GM18861 (cell line): ENCODE results near the gene FAM120B.
A peak's percentile ranks its signal among the peaks of the same experiment; 100 is the strongest.

ENCODE experiments used
- ATAC-seq: cut with Tn5 transposase; IDR thresholded peaks from one replicate; pipeline ENCODE4 v1.9.1; 2021; ENCODE audit not compliant: unreplicated experiment

FAM120B gene

DNA sequence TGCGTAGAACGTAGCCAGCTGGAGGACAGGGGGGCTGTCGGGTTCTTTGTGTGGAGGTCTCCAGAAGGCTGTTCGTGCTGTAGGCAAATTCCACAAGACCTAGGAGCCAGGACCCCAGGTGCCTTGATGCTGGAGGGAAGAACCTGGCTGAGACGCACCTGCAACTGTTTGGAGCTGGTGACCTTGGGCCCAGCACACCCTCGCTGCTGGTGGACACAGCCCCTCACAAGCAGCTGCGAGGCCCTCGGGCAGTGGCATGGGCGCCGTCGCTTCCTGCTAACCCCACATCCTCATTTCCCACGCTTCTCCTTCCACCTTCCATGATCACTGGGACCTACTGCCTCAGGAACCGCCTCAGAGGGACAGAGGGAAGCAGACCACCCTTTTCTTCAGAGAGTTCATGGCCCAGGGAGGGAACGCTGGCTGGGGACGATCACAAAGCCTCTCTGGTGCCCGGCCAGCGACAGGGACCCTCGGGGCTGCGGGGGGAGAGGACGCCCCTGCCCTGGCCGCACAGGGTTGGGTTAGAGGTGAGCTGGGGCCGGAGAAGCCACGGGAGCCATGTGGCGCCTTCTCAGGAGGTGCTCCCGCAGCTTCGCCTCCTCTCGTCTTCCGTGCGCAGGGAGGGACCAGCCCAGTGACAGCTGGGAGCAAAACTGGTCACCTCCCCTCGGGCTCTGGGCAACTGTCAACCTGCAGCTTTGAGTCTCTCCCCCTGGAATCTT is 34.1 kb upstream of the FAM120B start:
- no peak for ATAC-seq

DNA sequence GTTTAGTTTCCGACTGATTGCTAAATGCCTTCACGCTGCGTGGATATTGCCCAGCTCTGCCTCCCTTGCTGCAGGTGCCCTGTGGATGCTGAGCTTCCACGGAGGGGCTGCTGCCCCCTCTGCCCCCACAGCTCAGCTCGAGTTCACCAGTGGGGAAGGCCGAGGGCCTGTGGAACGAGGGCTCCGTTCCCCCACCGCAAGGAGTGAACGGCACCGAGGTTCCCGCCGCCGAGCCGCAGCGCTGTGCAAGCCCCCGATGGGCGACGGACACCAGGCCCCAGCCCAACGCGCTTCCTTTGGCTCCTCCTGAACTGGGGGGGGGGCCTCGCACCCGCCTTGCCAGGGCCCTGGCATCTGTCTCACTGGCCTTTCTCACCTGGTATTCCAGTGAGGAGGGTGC is 33.4 kb upstream of the FAM120B start:
- no peak for ATAC-seq

GRCh38 chr6:170273681-170274080 is 32.9 kb upstream of the FAM120B start:
- ATAC-seq, result no peak

- no peak for ATAC-seq
These were observed 31.6 kb upstream of the FAM120B start for GRCh38 chr6:170274713-170275560.

DNA sequence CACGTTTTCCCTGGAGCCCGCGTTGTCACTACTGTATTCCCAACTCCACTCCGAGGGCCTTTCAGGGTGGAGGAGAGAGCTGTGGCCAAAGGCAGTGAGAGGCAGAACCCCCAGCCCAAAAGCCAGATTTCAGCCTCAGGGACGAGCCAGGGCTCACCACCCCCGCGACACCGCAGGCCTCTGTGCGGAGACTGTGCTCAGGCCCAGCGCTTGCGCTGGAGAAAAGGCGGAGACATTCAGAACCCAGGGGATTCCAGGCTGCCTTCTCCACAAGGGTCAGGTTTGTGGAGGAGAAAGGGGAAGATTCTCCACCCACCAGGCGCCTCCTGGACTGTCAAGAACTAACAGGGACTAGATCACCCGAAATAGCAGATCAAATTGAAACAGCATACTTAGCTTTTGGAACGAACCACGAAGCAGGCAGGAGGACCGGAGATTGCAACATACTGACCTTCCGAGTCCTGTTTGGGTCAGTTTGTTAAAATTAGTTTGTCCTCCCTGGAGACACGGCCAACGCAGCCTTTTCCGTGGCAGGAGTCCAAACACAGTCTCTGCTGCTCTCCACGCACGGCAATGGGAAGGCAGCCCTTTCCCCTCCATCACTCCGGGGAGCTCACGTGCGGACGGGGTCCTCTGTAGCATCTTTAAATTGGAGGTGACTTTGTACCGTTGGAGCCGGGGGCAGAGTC is 30.0 kb upstream of the FAM120B start:
- no peak for ATAC-seq

DNA sequence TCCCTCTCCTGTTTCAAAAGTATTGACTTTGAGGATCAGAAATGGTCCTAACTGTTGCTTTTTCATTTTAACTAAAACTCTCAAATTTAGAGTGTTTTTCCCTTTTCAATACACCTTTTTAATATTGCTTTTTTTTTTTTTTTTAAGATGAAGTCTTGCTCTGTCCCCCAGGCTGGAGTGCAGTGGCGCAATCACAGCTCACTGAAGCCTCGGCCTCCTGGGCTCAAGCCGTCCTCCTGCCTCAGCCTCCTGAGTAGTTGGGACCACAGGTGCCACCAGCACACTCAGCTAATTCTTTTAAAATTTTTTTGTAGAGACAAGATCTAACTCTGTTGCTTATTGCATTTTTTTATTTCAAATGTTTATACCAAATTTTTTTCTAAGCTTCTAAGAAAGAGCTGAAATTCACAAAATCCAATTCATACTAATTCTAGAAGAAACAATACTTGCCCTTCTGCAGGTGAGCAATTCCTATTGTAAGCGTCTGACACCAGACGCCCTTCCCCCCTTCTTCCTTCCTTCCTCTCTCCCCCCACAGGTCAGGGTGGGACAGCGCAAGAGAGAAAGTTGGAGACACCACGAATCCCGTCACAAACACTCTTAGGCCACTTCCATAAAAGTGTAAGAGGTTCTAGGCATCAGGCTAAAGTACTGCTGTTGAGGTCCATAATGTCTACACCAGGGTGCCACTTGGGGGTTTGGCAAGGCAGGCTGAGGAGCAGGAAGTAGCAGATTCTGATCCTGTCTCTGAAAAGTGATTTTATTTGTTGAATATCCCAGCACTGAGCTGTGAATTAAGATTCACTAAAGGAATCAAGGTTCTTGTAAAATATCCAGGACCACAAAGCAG is 28.4 kb upstream of the FAM120B start:
- no peak for ATAC-seq

GRCh38 chr6:170278743-170279094 is 27.8 kb upstream of the FAM120B start:
- no peak for ATAC-seq

DNA sequence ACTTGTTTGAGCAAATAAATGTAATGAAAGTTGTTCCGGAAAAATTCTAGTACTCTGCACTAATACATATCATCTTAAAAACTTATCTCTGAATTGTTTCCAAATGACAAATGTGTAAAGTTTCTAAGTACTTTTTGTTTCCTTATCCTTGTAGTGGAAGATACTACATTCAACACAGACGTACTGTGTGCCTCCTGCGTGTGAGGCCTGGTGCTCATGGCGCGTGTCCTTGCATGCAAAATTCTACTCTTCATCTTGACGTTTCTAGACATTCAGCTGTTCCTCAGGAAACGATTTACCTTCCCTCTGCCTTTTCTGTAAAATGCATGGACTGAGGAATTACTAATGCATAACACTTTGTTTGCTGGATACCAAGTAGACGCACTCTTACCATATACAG is 27.1 kb upstream of the FAM120B start:
- ATAC-seq, result peak; percentile 16

- ATAC-seq, result peak; percentile 46
These were observed 26.4 kb upstream of the FAM120B start for GRCh38 chr6:170279977-170280688.

DNA sequence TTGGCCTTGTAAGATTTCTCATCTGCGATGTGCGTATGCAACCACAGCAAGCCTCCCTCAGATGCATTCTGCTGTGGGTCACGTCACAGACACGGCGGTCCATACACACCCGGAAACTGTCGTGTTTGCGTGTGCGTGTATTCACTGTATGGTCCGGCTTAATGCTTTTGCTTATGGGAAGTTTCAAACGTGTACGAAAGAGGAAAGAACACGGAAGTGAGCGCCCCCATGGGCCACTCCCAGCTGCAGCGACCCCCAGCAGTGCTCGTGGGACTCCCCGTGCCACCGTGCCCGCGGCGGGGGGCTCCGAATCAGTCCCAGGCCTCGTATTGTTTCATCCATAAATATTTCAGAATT is 25.9 kb upstream of the FAM120B start:
- ATAC-seq, result no peak

GRCh38 chr6:170281331-170282292 is 24.9 kb upstream of the FAM120B start:
- ATAC-seq, result no peak

DNA sequence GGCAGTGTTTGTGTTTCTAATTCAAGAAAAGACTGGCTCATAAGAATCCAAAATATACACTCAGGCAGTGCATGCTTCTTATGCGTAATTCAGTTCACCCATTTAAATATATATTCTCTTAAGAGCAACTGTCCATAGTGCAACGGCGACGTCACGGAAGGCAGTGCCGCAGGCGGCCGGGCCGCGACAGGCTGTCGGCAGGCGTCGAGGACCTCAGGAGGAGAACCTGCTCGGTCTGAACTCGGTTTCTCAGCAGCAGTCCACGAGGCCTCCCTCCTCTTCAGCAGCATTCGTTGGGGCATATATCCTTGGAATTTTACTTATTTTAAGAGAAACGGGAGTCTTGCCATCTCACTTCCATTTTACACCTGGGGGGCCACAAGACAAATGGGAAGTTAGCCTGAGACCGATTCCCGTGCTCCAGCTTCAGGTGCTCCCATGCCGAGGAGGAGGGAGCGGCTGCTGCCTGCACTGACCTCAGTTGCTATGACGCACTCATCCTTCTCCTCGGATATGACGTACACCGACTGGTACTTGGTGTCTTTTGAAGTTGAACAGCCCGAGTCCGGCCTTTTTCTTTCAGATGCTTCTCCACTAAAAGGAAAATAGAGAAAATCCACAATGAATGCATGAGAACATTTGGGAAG is 23.9 kb upstream of the FAM120B start:
- ATAC-seq, result no peak

DNA sequence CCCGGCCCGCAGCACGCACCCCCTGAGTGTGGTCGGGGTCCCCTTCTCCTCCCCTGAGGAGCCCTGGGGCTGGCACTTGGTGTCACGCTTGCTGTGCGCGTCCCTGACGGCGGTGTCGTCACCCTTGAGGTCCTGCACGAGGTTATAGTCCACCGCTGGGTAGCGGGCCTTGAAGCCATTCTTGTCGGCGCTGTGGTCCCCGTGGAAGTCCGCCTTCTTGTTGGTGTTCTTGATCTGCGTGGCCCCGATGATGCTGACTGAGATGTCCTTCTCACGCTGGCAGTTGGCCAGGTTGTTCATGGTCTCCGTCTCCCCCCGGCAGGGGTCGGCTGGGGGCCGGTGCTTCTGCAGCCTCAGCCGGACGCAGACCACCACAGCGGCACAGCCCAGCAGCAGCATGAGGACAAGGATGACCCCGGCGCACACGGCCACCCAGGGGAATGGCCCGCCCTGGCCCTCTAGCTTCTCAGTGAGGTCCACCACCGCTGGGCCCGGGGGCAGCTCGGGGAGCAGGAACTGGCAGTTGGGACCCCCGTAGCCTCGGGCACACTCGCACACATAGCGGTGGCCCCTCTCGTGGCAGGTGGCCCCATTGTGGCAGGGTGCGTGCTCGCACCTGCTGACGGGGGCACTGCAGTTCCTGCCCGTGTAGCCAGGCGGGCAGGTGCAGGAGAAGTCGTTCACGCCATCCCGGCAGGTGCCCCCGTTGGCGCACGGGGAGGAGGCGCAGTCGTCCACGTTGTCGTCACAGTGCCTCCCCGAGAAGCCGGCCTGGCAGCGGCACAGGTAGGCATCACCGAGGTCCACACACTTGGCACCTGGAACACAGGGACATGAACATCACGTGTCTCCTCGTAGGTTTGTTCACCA is 23.1 kb upstream of the FAM120B start:
- ATAC-seq, result no peak

DNA sequence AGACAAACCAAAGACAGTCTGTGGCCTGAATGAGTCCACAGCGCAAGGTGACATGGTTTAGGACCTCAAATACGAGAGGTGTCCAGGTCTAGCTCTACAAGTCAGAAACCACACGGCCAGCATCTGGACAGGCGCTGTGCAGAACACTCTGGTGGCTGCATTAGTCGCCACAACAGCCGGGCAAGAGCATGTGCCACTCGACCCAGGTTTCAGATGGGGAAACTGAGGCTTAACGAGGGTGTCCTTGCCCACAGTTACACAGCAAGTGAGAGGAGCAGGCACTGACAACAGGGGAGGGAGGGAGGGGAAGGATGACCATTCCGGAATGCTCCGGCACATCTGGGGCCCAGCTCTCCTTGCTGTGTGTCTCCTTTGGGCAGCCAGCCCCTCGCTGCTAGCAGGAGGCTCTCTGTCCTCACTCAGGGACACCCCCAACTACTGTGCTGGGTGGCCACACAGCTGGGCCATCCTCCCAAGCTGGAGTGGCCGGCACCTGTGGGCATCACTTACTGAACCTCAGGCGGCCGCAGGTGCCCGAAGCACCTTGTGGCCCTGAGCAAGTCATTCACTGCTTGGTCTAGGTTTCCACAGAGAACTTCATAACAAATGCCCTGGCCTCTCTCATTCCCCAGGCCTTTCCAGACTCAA is 22.3 kb upstream of the FAM120B start:
- no peak for ATAC-seq

DNA sequence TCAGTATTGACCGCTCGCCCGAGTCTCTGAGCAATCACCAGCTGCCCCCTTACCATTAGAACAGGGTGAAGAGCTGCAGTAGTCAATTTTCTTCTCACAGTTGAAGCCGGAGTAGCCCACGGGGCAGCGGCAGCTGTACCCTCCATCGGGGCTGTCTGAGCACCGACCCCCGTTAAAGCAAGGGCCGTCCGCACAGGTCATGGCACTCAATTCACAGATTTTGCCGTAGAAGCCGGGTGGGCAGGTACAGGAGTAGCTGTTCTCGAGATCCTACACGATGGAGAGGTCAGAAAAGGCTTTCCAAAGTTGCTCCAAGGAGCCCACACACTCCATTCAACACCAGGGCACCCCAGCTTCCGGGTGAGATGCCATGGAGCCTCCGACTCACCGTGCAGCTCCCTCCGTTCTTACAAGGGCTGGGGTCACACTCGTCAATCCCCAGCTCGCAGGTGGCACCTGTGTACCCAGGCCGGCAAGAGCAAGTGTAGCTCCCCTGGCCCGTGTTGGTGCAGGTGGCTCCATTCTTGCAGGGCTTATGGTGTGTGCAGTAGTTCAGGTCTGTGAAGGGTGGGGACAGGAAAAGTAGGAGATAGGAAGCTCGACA is 21.6 kb upstream of the FAM120B start:
- no peak for ATAC-seq

DNA sequence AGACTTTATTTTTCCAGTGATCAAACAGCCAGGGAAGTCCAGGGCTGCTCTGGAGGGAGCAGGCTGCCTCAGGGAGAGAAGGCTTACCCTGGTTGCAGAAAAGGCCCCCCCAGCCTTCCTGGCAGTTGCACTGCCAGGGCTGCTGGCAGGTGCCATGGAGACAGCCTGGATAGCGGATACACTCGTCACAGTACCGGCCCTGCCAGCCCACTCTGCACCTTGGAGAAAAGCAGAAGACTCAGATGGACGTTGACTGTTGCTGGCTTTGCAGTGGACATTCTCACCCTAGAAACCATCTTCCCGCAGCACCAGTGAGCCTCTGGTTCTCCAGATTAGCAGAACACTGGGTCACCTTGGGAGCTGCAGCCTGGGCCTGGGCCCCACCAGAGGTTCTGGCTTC is 21.1 kb upstream of the FAM120B start:
- no peak for ATAC-seq
